ENCODE measurements around the gene UBE2D2.
"Not testable (repeated sequence)": the region's sequence is repeated elsewhere in the genome, so short reads cannot be mapped to it uniquely, and the experiment has no call there.

The UBE2D2 gene

GRCh38 chr5:139549162-139549894, 11.8 kb upstream of the UBE2D2 start:
- no peak for DNase-seq (ENCODE audit: low read depth in 1 of 2, low spot score in 1 of 2)

GRCh38 chr5:139550051-139550872, 10.9 kb upstream of the UBE2D2 start:
- DNase-seq (ENCODE audit: low read depth in 1 of 2, low spot score in 1 of 2), result not testable (repeated sequence)

GRCh38 chr5:139551191-139551889, 9.8 kb upstream of the UBE2D2 start:
- DNase-seq (ENCODE audit: low read depth in 1 of 2, low spot score in 1 of 2), result no peak

GRCh38 chr5:139552893-139553575, 8.1 kb upstream of the UBE2D2 start:
- DNase-seq (ENCODE audit: low read depth in 1 of 2, low spot score in 1 of 2), result no peak

GRCh38 chr5:139554264-139554663, 6.9 kb upstream of the UBE2D2 start:
- DNase-seq (ENCODE audit: low read depth in 1 of 2, low spot score in 1 of 2), result no peak

GRCh38 chr5:139557811-139558210, 3.3 kb upstream of the UBE2D2 start:
- no peak for DNase-seq (ENCODE audit: low read depth in 1 of 2, low spot score in 1 of 2)

GRCh38 chr5:139561655-139562451, 714 bp downstream of the UBE2D2 start:
- no peak for DNase-seq (ENCODE audit: low read depth in 1 of 2, low spot score in 1 of 2)

- DNase-seq (ENCODE audit: low read depth in 1 of 2, low spot score in 1 of 2), result no peak
Observed at GRCh38 chr5:139562847-139563246, 1.7 kb downstream of the UBE2D2 start.

GRCh38 chr5:139565411-139566305, 4.5 kb downstream of the UBE2D2 start:
- peak in 1 of 2 donors; percentile 16 for DNase-seq (ENCODE audit: low read depth in 1 of 2, low spot score in 1 of 2)

- no peak for DNase-seq (ENCODE audit: low read depth in 1 of 2, low spot score in 1 of 2)
Observed at GRCh38 chr5:139566611-139567010, 5.5 kb downstream of the UBE2D2 start.

GRCh38 chr5:139569270-139569955, 8.3 kb downstream of the UBE2D2 start:
- DNase-seq (ENCODE audit: low read depth in 1 of 2, low spot score in 1 of 2), result no peak

GRCh38 chr5:139571543-139571942, 10.4 kb downstream of the UBE2D2 start:
- DNase-seq (ENCODE audit: low read depth in 1 of 2, low spot score in 1 of 2), result no peak

GRCh38 chr5:139571966-139572365, 10.8 kb downstream of the UBE2D2 start:
- no peak for DNase-seq (ENCODE audit: low read depth in 1 of 2, low spot score in 1 of 2)

- DNase-seq (ENCODE audit: low read depth in 1 of 2, low spot score in 1 of 2), result no peak
Observed at GRCh38 chr5:139574641-139575312, 13.6 kb downstream of the UBE2D2 start.

- no peak for DNase-seq (ENCODE audit: low read depth in 1 of 2, low spot score in 1 of 2)
Observed at GRCh38 chr5:139575313-139575646, 14.1 kb downstream of the UBE2D2 start.

- DNase-seq (ENCODE audit: low read depth in 1 of 2, low spot score in 1 of 2), result no peak
Observed at GRCh38 chr5:139575751-139576150, 14.6 kb downstream of the UBE2D2 start.

- no peak for DNase-seq (ENCODE audit: low read depth in 1 of 2, low spot score in 1 of 2)
Observed at GRCh38 chr5:139577689-139578290, 16.7 kb downstream of the UBE2D2 start.

- no peak for DNase-seq (ENCODE audit: low read depth in 1 of 2, low spot score in 1 of 2)
Observed at GRCh38 chr5:139578325-139578724, 17.2 kb downstream of the UBE2D2 start.
